GM12891 (cell line): ENCODE measurements around the gene IWS1.

Experiments used
- POLR2A ChIP-seq: IDR thresholded peaks from 2 replicates; pipeline ENCODE4 v1.6.1; 2011; ENCODE audit warnings: low read depth, low read length, control low read depth
- POLR2AphosphoS5 ChIP-seq: IDR thresholded peaks from 2 replicates; pipeline ENCODE4 v1.6.1; 2011; ENCODE audit warnings: low read depth, low read length, control low read depth
- TAF1 ChIP-seq: IDR thresholded peaks from 2 replicates; pipeline ENCODE4 v1.6.1; 2011; ENCODE audit warnings: low read depth, low read length, control low read depth

- TF ChIP-seq TAF1 (no peak), POLR2AphosphoS5 (no peak), POLR2A (no peak)
These were observed 18.2 kb downstream of the IWS1 start for GRCh38 chr2:127508023-127508630.
